Vagina (tissue), 2 donors: ENCODE data around the gene POU2F3.

Experiments used
- POLR2A ChIP-seq, 2 donors: fragments of 450-650 bp; IDR thresholded peaks; one replicate each; pipeline ENCODE4 v1.6.1; 2017; ENCODE audit warnings: antibody characterized with exemption in 2 of 2, mild to moderate bottlenecking in 2 of 2, moderate library complexity in 2 of 2
- POLR2AphosphoS5 ChIP-seq, 2 donors: sonication (generic); formaldehyde crosslinking; IDR thresholded peaks; one replicate each; pipeline ENCODE4 v1.9.0; 2017; ENCODE audit warnings: antibody characterized with exemption in 2 of 2, mild to moderate bottlenecking in 2 of 2, low read depth in 1 of 2; ENCODE audit not compliant: insufficient read depth in 1 of 2
- TF ChIP-seq, protein P1 (sequence below), 3 experiments: fragments of 450-650 bp in 2 of 3; fragments of 200-600 bp in 1 of 3; sonication (generic) in 1 of 3; IDR thresholded peaks; one replicate each; pipeline ENCODE4 v1.5.1; 2017 to 2019; ENCODE audit warnings: antibody characterized with exemption in 3 of 3, mild to moderate bottlenecking in 2 of 3, moderate library complexity in 2 of 3

DNA sequence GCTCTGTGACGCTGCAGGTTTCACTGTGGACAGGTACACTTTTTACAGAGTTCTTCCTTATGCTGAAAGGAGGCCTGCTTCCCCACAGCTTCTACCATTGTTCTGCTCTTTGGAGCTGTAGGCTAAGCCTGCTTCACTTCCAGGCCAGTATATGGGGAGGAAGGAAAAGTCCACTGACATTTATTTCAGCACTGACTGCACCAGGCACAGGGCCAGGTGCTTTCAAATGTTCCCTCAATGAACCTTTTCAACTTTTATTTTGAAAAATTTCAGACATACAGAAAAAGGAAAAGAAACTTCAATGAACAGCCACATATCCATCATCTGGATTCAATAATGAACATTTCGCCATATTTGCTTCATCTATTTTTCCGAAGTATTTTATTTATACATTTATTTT is 22.0 kb downstream of the POU2F3 start:
- TF ChIP-seq, protein P1, sequence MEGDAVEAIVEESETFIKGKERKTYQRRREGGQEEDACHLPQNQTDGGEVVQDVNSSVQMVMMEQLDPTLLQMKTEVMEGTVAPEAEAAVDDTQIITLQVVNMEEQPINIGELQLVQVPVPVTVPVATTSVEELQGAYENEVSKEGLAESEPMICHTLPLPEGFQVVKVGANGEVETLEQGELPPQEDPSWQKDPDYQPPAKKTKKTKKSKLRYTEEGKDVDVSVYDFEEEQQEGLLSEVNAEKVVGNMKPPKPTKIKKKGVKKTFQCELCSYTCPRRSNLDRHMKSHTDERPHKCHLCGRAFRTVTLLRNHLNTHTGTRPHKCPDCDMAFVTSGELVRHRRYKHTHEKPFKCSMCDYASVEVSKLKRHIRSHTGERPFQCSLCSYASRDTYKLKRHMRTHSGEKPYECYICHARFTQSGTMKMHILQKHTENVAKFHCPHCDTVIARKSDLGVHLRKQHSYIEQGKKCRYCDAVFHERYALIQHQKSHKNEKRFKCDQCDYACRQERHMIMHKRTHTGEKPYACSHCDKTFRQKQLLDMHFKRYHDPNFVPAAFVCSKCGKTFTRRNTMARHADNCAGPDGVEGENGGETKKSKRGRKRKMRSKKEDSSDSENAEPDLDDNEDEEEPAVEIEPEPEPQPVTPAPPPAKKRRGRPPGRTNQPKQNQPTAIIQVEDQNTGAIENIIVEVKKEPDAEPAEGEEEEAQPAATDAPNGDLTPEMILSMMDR (IDR thresholded peaks at IDR 0.05) = no peak
- no peak for TF ChIP-seq POLR2AphosphoS5 (IDR thresholded peaks at IDR 0.05; ENCODE audit: insufficient read depth in 1 of 2, low read depth in 1 of 2)
- TF ChIP-seq POLR2A (IDR thresholded peaks at IDR 0.05) = no peak
